GM12878 (cell line): ENCODE data around the gene CDH1. TPM values are rescaled to one million over a fixed set of nuclear protein-coding genes. Genes with fewer than 3 reads are reported as not detected.

Source experiments
- ATF7 ChIP-seq: fragments of 450-650 bp; IDR thresholded peaks from 2 replicates; pipeline ENCODE4 v1.6.1; 2016; ENCODE audit warnings: low read depth, mild to moderate bottlenecking
- BACH1 ChIP-seq: fragments of 450-650 bp; IDR thresholded peaks from 2 replicates; pipeline ENCODE4 v1.6.1; 2017; ENCODE audit warnings: mild to moderate bottlenecking, borderline replicate concordance
- CBFB ChIP-seq: IDR thresholded peaks from 2 replicates; pipeline ENCODE4 v1.6.1; 2016; ENCODE audit warnings: antibody characterized with exemption, low read depth
- polyA plus RNA-seq, 11 experiments: library from polyadenylated mRNA; depleted of rRNA in 4 of 11; unstranded in 6 of 11; stranded (reverse) in 5 of 11; fragments of >200 nt; fragmentation: Nextera tagmentation in 4 of 11; fragmentation: Illumina TruSeq in 1 of 11; extraction: Ambion mirVana in 4 of 11; extraction: Trizol in 1 of 11; gene quantifications; 1 replicate in 1 of 11; 2 replicates in 10 of 11; pipeline versions ENCODE4 v1.2.1 to v1.2.3, GENCODE V29; 2011 to 2016; ENCODE audit warnings: inconsistent platforms in 2 of 11, missing spikeins in 2 of 11, low read depth in 1 of 11
- total RNA-seq, 4 experiments: library from RNA; depleted of rRNA in 3 of 4; stranded (reverse); fragments of >200 nt in 3 of 4; fragmentation: Illumina TruSeq in 1 of 4; extraction: Trizol in 1 of 4; gene quantifications; 2 replicates each; pipeline versions ENCODE4 v1.2.1 to v1.2.3, GENCODE V29; 2013 to 2021
- TF ChIP-seq, protein P1 (sequence below): fragments of 450-650 bp; IDR thresholded peaks from 2 replicates; pipeline ENCODE4 v1.6.1; 2017; ENCODE audit warnings: mild to moderate bottlenecking, low read depth, inconsistent platforms; ENCODE audit not compliant: poor library complexity, severe bottlenecking
- TF ChIP-seq, protein P2 (sequence below): fragments of 450-650 bp; IDR thresholded peaks from 2 replicates; pipeline ENCODE4 v1.6.1; 2017; ENCODE audit warnings: mild to moderate bottlenecking, moderate library complexity
- TF ChIP-seq, protein P3 (sequence below): IDR thresholded peaks from 2 replicates; pipeline ENCODE4 v1.6.1; 2011; ENCODE audit warnings: low read depth, mild to moderate bottlenecking, low read length, moderate library complexity, borderline replicate concordance; ENCODE audit errors: extremely low read depth

CDH1 gene
- total and polyA plus RNA-seq, 10 of the 15 experiments (the other 5 are each of a cell fraction or from before 2014, with no cell fraction given) = 2.2 to 30.6 (median 17.7) TPM

DNA sequence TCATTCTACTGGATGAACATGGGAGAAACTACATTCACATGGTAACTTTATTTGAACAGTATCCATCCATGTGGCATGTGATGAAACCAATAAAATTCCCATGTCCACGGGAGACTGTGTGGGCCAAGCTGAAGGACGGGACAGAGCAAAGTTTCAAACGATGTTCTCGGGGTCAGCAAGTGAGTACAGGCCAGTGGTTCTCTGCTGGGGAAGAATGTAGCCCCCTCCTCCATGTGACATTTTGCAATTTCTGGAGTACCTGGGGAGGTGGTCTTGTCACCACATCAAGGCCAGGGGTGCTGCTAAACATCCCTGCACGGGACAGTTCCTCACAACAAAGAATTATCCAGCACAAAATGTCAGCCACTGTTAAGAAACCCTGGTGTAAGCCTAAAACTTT lies 98.9 kb downstream of the CDH1 start (continued):
- TF ChIP-seq, protein P1, sequence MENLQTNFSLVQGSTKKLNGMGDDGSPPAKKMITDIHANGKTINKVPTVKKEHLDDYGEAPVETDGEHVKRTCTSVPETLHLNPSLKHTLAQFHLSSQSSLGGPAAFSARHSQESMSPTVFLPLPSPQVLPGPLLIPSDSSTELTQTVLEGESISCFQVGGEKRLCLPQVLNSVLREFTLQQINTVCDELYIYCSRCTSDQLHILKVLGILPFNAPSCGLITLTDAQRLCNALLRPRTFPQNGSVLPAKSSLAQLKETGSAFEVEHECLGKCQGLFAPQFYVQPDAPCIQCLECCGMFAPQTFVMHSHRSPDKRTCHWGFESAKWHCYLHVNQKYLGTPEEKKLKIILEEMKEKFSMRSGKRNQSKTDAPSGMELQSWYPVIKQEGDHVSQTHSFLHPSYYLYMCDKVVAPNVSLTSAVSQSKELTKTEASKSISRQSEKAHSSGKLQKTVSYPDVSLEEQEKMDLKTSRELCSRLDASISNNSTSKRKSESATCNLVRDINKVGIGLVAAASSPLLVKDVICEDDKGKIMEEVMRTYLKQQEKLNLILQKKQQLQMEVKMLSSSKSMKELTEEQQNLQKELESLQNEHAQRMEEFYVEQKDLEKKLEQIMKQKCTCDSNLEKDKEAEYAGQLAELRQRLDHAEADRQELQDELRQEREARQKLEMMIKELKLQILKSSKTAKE = no peak
- TF ChIP-seq, protein P2, sequence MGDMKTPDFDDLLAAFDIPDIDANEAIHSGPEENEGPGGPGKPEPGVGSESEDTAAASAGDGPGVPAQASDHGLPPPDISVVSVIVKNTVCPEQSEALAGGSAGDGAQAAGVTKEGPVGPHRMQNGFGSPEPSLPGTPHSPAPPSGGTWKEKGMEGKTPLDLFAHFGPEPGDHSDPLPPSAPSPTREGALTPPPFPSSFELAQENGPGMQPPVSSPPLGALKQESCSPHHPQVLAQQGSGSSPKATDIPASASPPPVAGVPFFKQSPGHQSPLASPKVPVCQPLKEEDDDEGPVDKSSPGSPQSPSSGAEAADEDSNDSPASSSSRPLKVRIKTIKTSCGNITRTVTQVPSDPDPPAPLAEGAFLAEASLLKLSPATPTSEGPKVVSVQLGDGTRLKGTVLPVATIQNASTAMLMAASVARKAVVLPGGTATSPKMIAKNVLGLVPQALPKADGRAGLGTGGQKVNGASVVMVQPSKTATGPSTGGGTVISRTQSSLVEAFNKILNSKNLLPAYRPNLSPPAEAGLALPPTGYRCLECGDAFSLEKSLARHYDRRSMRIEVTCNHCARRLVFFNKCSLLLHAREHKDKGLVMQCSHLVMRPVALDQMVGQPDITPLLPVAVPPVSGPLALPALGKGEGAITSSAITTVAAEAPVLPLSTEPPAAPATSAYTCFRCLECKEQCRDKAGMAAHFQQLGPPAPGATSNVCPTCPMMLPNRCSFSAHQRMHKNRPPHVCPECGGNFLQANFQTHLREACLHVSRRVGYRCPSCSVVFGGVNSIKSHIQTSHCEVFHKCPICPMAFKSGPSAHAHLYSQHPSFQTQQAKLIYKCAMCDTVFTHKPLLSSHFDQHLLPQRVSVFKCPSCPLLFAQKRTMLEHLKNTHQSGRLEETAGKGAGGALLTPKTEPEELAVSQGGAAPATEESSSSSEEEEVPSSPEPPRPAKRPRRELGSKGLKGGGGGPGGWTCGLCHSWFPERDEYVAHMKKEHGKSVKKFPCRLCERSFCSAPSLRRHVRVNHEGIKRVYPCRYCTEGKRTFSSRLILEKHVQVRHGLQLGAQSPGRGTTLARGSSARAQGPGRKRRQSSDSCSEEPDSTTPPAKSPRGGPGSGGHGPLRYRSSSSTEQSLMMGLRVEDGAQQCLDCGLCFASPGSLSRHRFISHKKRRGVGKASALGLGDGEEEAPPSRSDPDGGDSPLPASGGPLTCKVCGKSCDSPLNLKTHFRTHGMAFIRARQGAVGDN = no peak
- TF ChIP-seq, protein P3, sequence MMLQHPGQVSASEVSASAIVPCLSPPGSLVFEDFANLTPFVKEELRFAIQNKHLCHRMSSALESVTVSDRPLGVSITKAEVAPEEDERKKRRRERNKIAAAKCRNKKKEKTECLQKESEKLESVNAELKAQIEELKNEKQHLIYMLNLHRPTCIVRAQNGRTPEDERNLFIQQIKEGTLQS = no peak
- no peak for TF ChIP-seq ATF7
- no peak for TF ChIP-seq CBFB
- TF ChIP-seq BACH1 = no peak
